Effector memory CD8-positive, alpha-beta T cell (primary cell): ENCODE measurements around the gene RLBP1.

Source experiments
- ATAC-seq: fragments of 150-1000 bp; cut with Tn5 transposase; replicated peaks from 2 replicates; pipeline ENCODE4 v1.10.0; 2021; ENCODE audit warnings: mild to moderate bottlenecking, moderate library complexity
- DNase-seq, 3 experiments: peaks; one replicate each; pipeline ENCODE4 v3.0.0; 2021
- H3K27ac Mint-ChIP-seq, 2 donors: one replicate each; pipeline ENCODE4 v1.8.0; 2022; ENCODE audit warnings: mild to moderate bottlenecking in 2 of 2, mixed read lengths in 2 of 2, moderate library complexity in 2 of 2
- H3K27me3 Mint-ChIP-seq, 2 donors: one replicate each; pipeline ENCODE4 v1.8.0; 2022; ENCODE audit warnings: mixed read lengths in 2 of 2
- H3K36me3 Mint-ChIP-seq: one replicate; pipeline ENCODE4 v1.8.0; 2022; ENCODE audit warnings: mild to moderate bottlenecking, moderate library complexity, mixed read lengths; ENCODE audit not compliant: insufficient read depth
- H3K4me1 Mint-ChIP-seq, 2 donors: one replicate each; pipeline ENCODE4 v1.8.0; 2022; ENCODE audit warnings: low read depth in 2 of 2, mixed read lengths in 2 of 2
- H3K4me3 Mint-ChIP-seq, 2 donors: one replicate each; pipeline ENCODE4 v1.8.0; 2022; ENCODE audit warnings: mild to moderate bottlenecking in 2 of 2, mixed read lengths in 2 of 2, moderate library complexity in 2 of 2
- H3K9me3 Mint-ChIP-seq, 2 donors: one replicate each; pipeline ENCODE4 v1.8.0; 2022; ENCODE audit warnings: mixed read lengths in 2 of 2

RLBP1 gene

DNA sequence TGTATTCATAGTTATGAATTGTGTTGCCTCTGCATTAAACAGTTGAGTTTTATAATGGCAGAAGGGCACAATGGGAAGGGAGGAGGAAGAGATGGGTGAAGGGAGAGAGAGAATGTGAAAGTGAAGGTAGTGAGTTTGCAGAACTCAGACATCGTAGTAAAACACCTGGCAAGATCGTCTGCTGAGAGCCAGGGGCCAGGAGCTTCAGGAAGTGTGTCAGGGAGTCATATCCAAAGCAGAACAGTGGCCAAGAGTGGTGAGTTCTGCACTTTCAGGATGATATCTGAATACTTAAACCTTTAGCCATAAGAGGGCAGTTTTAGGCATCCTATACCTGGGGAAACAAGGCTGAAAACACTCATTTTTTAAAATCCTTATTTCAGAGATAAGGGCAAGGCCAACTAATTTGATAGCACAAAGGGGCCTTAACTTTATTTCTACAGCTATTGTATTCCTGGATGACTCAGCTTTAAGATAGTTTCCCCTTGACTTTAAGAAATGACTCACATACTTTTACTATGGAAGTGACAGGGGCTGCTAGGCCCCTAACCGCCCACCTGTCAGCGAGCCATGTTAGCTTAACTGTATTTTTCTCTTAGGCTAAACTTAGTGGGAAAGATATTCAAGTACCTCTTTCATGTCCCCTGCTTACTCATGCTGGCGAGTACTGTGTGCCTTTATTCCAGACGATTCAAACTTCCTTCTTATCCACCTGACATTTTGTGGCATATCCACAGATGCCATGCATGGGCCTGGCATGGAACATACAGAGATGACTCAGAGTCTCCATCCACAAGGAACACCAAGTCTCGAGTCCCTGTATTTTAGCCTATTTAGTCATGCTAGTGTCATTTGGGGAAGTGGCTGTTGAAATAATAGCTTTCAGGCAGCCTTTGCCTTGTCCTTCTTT lies 53.9 kb downstream of the RLBP1 start:
- ATAC-seq (no peak), DNase-seq (no peak)
- Mint-ChIP-seq H3K27me3 (no peaks in the 10 kb centered on the region), H3K4me1 (peaks cover 4 to 5% of the 10 kb centered on the region in 2 donors), H3K27ac (peak overlapping the region; percentile 71 to 77), H3K36me3 (no peaks in the 10 kb centered on the region), H3K4me3 (peak overlapping the region in 1 of 2 donors; percentile 6), H3K9me3 (no peaks in the 10 kb centered on the region)

DNA sequence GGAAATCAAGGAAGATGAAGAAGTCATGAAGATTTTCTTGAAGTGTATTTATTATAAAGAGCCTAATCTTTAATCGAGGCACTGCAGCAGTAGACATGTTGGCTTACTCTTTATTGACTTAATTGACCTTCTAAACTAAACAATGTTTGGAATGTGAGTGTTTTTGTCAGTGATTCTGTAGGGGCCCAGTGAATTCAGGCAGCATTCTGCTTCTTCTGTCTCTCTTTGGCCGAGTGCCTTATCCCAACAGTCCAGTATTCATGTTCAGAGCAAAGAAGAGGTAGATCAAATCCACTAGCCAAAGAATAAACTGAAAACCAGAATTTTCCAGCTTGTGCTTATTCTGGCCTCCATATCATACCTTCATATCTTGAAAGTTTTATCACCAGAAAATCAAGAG lies 55.7 kb downstream of the RLBP1 start:
- no peak overlapping the region for H3K4me3 Mint-ChIP-seq
- peaks cover 6% of the 10 kb centered on the region for H3K36me3 Mint-ChIP-seq
- H3K4me1 Mint-ChIP-seq, result peaks cover 4 to 5% of the 10 kb centered on the region in 2 donors
- H3K27me3 Mint-ChIP-seq, result no peaks in the 10 kb centered on the region
- no peak for ATAC-seq
- H3K27ac Mint-ChIP-seq, result peak overlapping the region in 1 of 2 donors; percentile 41
- DNase-seq, result no peak
- H3K9me3 Mint-ChIP-seq, result no peaks in the 10 kb centered on the region

DNA sequence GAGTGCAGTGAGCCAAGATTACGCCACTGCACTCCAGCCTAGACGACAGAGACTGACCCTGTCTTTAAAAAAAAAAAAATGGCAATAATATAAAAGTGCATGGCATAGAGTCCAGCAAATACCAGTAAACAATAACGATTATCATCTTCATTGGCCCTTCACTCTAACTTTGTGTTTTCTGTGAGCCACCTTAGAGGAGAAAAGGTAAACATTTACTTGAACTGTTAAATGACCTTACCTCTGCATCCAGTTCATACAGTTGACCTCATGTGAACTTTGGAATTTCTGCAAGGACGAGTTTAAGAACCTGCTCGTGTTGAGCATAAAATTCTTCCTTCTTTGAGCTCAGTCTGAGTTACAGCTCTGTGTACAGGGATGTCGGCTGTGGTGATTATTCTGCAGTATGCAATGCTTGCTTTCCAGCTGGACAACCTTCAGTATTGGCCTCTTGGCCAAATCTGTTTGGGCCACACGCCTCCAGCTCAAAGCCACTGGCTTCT lies 56.6 kb downstream of the RLBP1 start:
- no peak overlapping the region for H3K4me3 Mint-ChIP-seq
- H3K9me3 Mint-ChIP-seq, result no peaks in the 10 kb centered on the region
- DNase-seq (no peak), ATAC-seq (no peak)
- no peaks in the 10 kb centered on the region for H3K27me3 Mint-ChIP-seq
- H3K27ac Mint-ChIP-seq, result no peak overlapping the region
- H3K4me1 Mint-ChIP-seq, result peaks cover 4 to 5% of the 10 kb centered on the region in 2 donors
- peaks cover 6% of the 10 kb centered on the region for H3K36me3 Mint-ChIP-seq

- H3K27me3 Mint-ChIP-seq, result no peaks in the 10 kb centered on the region
- H3K4me1 Mint-ChIP-seq, result peaks cover 4 to 6% of the 10 kb centered on the region in 2 donors
- no peak for ATAC-seq
- peak overlapping the region in 1 of 2 donors; percentile 61 for H3K27ac Mint-ChIP-seq
- no peak for DNase-seq
- peaks cover 9% of the 10 kb centered on the region for H3K36me3 Mint-ChIP-seq
- no peaks in the 10 kb centered on the region for H3K9me3 Mint-ChIP-seq
- no peak overlapping the region for H3K4me3 Mint-ChIP-seq
These were observed 57.9 kb downstream of the RLBP1 start for GRCh38 chr15:89163271-89164055.

- peaks cover 21% of the 10 kb centered on the region for H3K36me3 Mint-ChIP-seq
These were observed 59.7 kb downstream of the RLBP1 start for GRCh38 chr15:89161666-89162065.

More at GRCh38 chr15:89161666-89162065, 59.7 kb downstream of the RLBP1 start:
- Mint-ChIP-seq H3K4me1 (peaks cover 5 to 8% of the 10 kb centered on the region in 2 donors), H3K27me3 (no peaks in the 10 kb centered on the region), H3K4me3 (no peak overlapping the region), H3K9me3 (no peaks in the 10 kb centered on the region), H3K27ac (peak overlapping the region in 1 of 2 donors; percentile 7)
- no peak for ATAC-seq
- DNase-seq, result no peak
